H1 (cell line): ENCODE data around the gene IMP3. TPM values are rescaled to one million over a fixed set of nuclear protein-coding genes. Genes with fewer than 3 reads are reported as not detected.
"Not testable (repeated sequence)": the region's sequence is repeated elsewhere in the genome, so short reads cannot be mapped to it uniquely, and the experiment has no call there.

ENCODE experiments used
- CTCF ChIA-PET: fragments of 300-600 bp; sonication (Branson Sonifier 250); formaldehyde crosslinking; loops from one replicate; lab custom pipeline; 2021; ENCODE audit not compliant: partially characterized antibody; lab: Charles Lee
- POLR2A ChIA-PET: fragments of 300-600 bp; sonication (Branson Sonifier 250); formaldehyde crosslinking; loops from one replicate; lab custom pipeline; 2021; ENCODE audit warnings: inconsistent platforms; ENCODE audit not compliant: partially characterized antibody; lab: Charles Lee
- DNase-seq, 2 experiments: peaks; one replicate each; pipeline versions ENCODE4 v3.0.0 to v3.0.0-alpha.2; 2010 to 2022; ENCODE audit warnings: low spot score in 2 of 2, low read depth in 1 of 2, mixed read lengths in 1 of 2
- FAIRE-seq: peaks from 2 replicates; lab custom pipeline; 2011; peaks lifted over from hg19 to GRCh38; lab: Jason Lieb, UNC
- H2AFZ ChIP-seq: 2 replicates; pipeline ENCODE4 v1.8.1; 2012; ENCODE audit warnings: low read length, inconsistent platforms
- H2AK5ac ChIP-seq: 2 replicates; pipeline ENCODE4 v1.6.1; 2013; ENCODE audit warnings: low read depth, low read length
- H2BK120ac ChIP-seq: replicated peaks from 2 replicates; pipeline ENCODE3; 2013; ENCODE audit warnings: low read depth, low read length, inconsistent platforms
- H2BK12ac ChIP-seq: 2 replicates; pipeline ENCODE4 v1.6.1; 2013; ENCODE audit warnings: low read depth, low read length
- H2BK15ac ChIP-seq: 2 replicates; pipeline ENCODE4 v1.6.1; 2013; ENCODE audit warnings: low read length
- H2BK20ac ChIP-seq: 2 replicates; pipeline ENCODE4 v1.6.1; 2013; ENCODE audit warnings: low read length
- H2BK5ac ChIP-seq: 2 replicates; pipeline ENCODE4 v1.6.1; 2013; ENCODE audit warnings: low read depth, low read length
- H3K14ac ChIP-seq: 2 replicates; pipeline ENCODE4 v1.6.1; 2013; ENCODE audit warnings: inconsistent platforms; ENCODE audit not compliant: insufficient read length
- H3K18ac ChIP-seq: 2 replicates; pipeline ENCODE4 v1.6.1; 2013; ENCODE audit warnings: low read length; ENCODE audit errors: extremely low read depth
- H3K23ac ChIP-seq: 2 replicates; pipeline ENCODE4 v1.6.1; 2013; ENCODE audit warnings: inconsistent platforms; ENCODE audit not compliant: insufficient read length
- H3K23me2 ChIP-seq: 2 replicates; pipeline ENCODE4 v1.6.1; 2013; ENCODE audit warnings: low read depth, low read length
- H3K27ac ChIP-seq: 2 replicates; pipeline ENCODE4 v1.6.1; 2011; ENCODE audit warnings: low read depth, low read length, inconsistent platforms
- H3K27me3 ChIP-seq, 4 experiments: replicated peaks in 1 of 4; 1 replicate in 1 of 4; 2 replicates in 3 of 4; pipeline versions ENCODE4 v1.6.1 to v1.8.1; 2011 to 2013; ENCODE audit warnings: low read length in 3 of 4, mild to moderate bottlenecking in 3 of 4, inconsistent platforms in 2 of 4, mixed read lengths in 2 of 4, moderate library complexity in 1 of 4; ENCODE audit not compliant: control insufficient read depth in 3 of 4, insufficient read depth in 3 of 4; ENCODE audit errors: extremely low read depth in 1 of 4
- H3K36me3 ChIP-seq, 4 experiments: 2 replicates each; pipeline versions ENCODE4 v1.6.1 to v1.8.1; 2011 to 2013; ENCODE audit warnings: mild to moderate bottlenecking in 4 of 4, low read length in 3 of 4, moderate library complexity in 2 of 4, control low read depth in 1 of 4, inconsistent platforms in 1 of 4; ENCODE audit not compliant: insufficient read depth in 4 of 4, control insufficient read depth in 2 of 4
- H3K4ac ChIP-seq: replicated peaks from 2 replicates; pipeline ENCODE3; 2013; ENCODE audit warnings: low read length, low read depth, mixed read lengths, inconsistent platforms; ENCODE audit not compliant: insufficient read length
- H3K4me1 ChIP-seq, 4 experiments: replicated peaks in 1 of 4; 1 replicate in 1 of 4; 2 replicates in 3 of 4; pipeline versions ENCODE4 v1.6.1 to v1.8.1; 2011 to 2013; ENCODE audit warnings: low read length in 3 of 4, inconsistent platforms in 2 of 4, mixed read lengths in 1 of 4; ENCODE audit not compliant: insufficient read depth in 4 of 4, control insufficient read depth in 3 of 4
- H3K4me2 ChIP-seq, 2 experiments: 2 replicates each; pipeline versions ENCODE4 v1.6.1 to v1.8.1; 2011 to 2013; ENCODE audit warnings: low read depth in 2 of 2, low read length in 2 of 2, control low read depth in 1 of 2, inconsistent platforms in 1 of 2, mild to moderate bottlenecking in 1 of 2; ENCODE audit not compliant: insufficient read depth in 1 of 2
- H3K4me3 ChIP-seq, 4 experiments: fragments of 200-600, 300-600 bp in 1 of 4; sonication (generic), shearing (Covaris generic), sonication (Bioruptor Twin) in 1 of 4; 2 replicates each; pipeline versions ENCODE4 v1.5.1 to v1.8.1; 2011 to 2016; ENCODE audit warnings: low read length in 4 of 4, low read depth in 3 of 4, control low read depth in 2 of 4, inconsistent platforms in 2 of 4, mild to moderate bottlenecking in 2 of 4, mixed read lengths in 1 of 4, moderate library complexity in 1 of 4; ENCODE audit not compliant: insufficient read depth in 2 of 4; ENCODE audit errors: extremely low read depth in 1 of 4
- H3K56ac ChIP-seq: replicated peaks from 2 replicates; pipeline ENCODE3; 2013; ENCODE audit warnings: low read depth, mild to moderate bottlenecking, mixed read lengths, low read length, inconsistent platforms; ENCODE audit not compliant: insufficient read length
- H3K79me1 ChIP-seq: 2 replicates; pipeline ENCODE4 v1.6.1; 2013; ENCODE audit warnings: low read depth, low read length, control low read depth
- H3K79me2 ChIP-seq, 2 experiments: 2 replicates each; pipeline versions ENCODE4 v1.6.1 to v1.8.1; 2012 to 2013; ENCODE audit warnings: low read length in 2 of 2, mild to moderate bottlenecking in 2 of 2, inconsistent platforms in 1 of 2; ENCODE audit not compliant: insufficient read depth in 2 of 2, control insufficient read depth in 1 of 2
- H3K9ac ChIP-seq, 4 experiments: replicated peaks in 1 of 4; 1 replicate in 1 of 4; 2 replicates in 3 of 4; pipeline versions ENCODE4 v1.6.1 to v1.8.1; 2011 to 2013; ENCODE audit warnings: low read depth in 3 of 4, low read length in 3 of 4, control low read depth in 2 of 4, mild to moderate bottlenecking in 2 of 4, moderate library complexity in 2 of 4, inconsistent platforms in 1 of 4; ENCODE audit errors: extremely low read depth in 1 of 4
- H3K9me3 ChIP-seq, 2 experiments: 2 replicates each; pipeline versions ENCODE4 v1.6.1 to v1.8.1; 2012 to 2013; ENCODE audit warnings: mild to moderate bottlenecking in 2 of 2, moderate library complexity in 2 of 2, control low read depth in 1 of 2, inconsistent platforms in 1 of 2, low read depth in 1 of 2, low read length in 1 of 2, mixed read lengths in 1 of 2; ENCODE audit not compliant: insufficient read depth in 2 of 2
- H4K20me1 ChIP-seq, 2 experiments: replicated peaks in 1 of 2; 2 replicates each; pipeline versions ENCODE3 to v1.8.1; 2011 to 2013; ENCODE audit warnings: inconsistent platforms in 2 of 2, low read length in 2 of 2, mild to moderate bottlenecking in 1 of 2; ENCODE audit not compliant: insufficient read depth in 2 of 2, control insufficient read depth in 1 of 2
- H4K5ac ChIP-seq: 2 replicates; pipeline ENCODE4 v1.6.1; 2013; ENCODE audit warnings: low read length, low read depth, mixed read lengths, inconsistent platforms; ENCODE audit not compliant: insufficient read length
- H4K8ac ChIP-seq: 2 replicates; pipeline ENCODE4 v1.8.0; 2013; ENCODE audit warnings: mild to moderate bottlenecking, moderate library complexity, low read length, inconsistent platforms; ENCODE audit not compliant: insufficient read depth; ENCODE audit errors: extremely low read depth
- H4K91ac ChIP-seq: replicated peaks from 2 replicates; pipeline ENCODE3; 2013; ENCODE audit warnings: low read length, mixed read lengths, inconsistent platforms; ENCODE audit not compliant: insufficient read length
- WGBS, 2 experiments: shearing (Covaris generic) in 1 of 2; methylation state at CpG; one replicate each; pipeline versions ENCODE4 v1.1.6 to v1.1.7; 2013 to 2015; ENCODE audit warnings: low lambda C conversion rate in 2 of 2, mixed read lengths in 2 of 2, inconsistent platforms in 1 of 2, low coverage in 1 of 2, missing lambda C conversion rate in 1 of 2; ENCODE audit not compliant: insufficient replicate concordance in 2 of 2, insufficient coverage in 1 of 2, insufficient read length in 1 of 2; ENCODE audit errors: extremely low coverage in 1 of 2, missing lambda C conversion rate in 1 of 2; 5-methylcytosine and 5-hydroxymethylcytosine counted together
- polyA plus RNA-seq, 7 experiments: library from polyadenylated mRNA; depleted of rRNA in 3 of 7; stranded (reverse) in 5 of 7; unstranded in 2 of 7; fragments of >200 nt in 5 of 7; fragments of 200-250 nt in 2 of 7; gene quantifications; 1 replicate in 5 of 7; 2 replicates in 1 of 7; 4 replicates in 1 of 7; pipeline versions ENCODE4 v1.2.1 to v1.2.3, GENCODE V29; 2011 to 2013; ENCODE audit warnings: missing spikeins in 2 of 7, mixed read lengths in 2 of 7
- total RNA-seq: library from RNA; stranded (reverse); fragmentation: NEBNext Ultra II Directional; extraction: Animal tissue kit (Norgen Biotek cat#: 25700); gene quantifications from 2 replicates; pipeline ENCODE4 v1.2.1, GENCODE V29; 2021

The IMP3 gene
- total and polyA plus RNA-seq, 2 of the 8 experiments (the other 6 are each of a cell fraction or from before 2014, with no cell fraction given) = 114 to 273 TPM

DNA sequence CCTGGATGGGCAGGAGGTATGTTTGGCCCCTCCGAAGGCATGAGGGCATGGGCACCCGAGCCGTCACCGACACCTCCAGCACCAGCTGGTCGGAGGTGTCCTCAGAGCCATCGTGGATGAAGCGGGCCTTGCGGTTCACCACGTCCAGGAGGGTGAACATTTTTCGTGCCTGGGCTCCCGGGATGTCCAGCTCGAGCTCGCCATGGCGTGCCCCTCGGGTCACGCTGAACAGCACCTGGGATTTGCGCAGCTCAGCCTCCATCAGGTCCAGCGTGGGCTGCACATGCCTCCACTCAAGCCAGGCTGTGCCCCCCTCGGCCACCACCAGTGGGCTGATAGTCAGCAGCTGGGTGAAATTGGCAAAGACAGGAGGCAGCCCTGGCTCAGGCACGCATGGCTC is 49.4 kb upstream of the IMP3 start:
- POLR2A ChIA-PET, H3K9me3 ChIP-seq: not testable (repeated sequence)

More for the DNA sequence above, 49.4 kb upstream of the IMP3 start:
- H3K14ac ChIP-seq, H3K4me2 ChIP-seq, H3K4me3 ChIP-seq, H2BK120ac ChIP-seq, H2BK15ac ChIP-seq, H2BK5ac ChIP-seq, H3K27ac ChIP-seq, CTCF ChIA-PET, H4K8ac ChIP-seq, H3K79me1 ChIP-seq, FAIRE-seq, H3K36me3 ChIP-seq, H3K79me2 ChIP-seq, H2BK20ac ChIP-seq, H4K5ac ChIP-seq, H2BK12ac ChIP-seq, H3K23ac ChIP-seq, H3K23me2 ChIP-seq, H3K27me3 ChIP-seq, H2AFZ ChIP-seq, H4K91ac ChIP-seq, H3K56ac ChIP-seq, H2AK5ac ChIP-seq, H3K4ac ChIP-seq, DNase-seq, H4K20me1 ChIP-seq, H3K9ac ChIP-seq, H3K18ac ChIP-seq: not testable (repeated sequence)
- 90% methylated on average over 20 of the region's 20 CpGs; no CpG with 5 or more reads in 1 of the 2 experiments for WGBS, 2 experiments
- H3K4me1 ChIP-seq = peaks cover 2 to 13% (median 6%) of the 10 kb centered on the region in 4 experiments
